HEK293 (cell line): ENCODE measurements around the gene DAAM2.
A peak's percentile ranks its signal among the peaks of the same experiment; 100 is the strongest.

Experiments
- AEBP2 ChIP-seq: fragments of 450-650 bp; formaldehyde crosslinking; IDR thresholded peaks from 2 replicates; pipeline ENCODE4 v1.5.1; 2016; ENCODE audit warnings: missing biosample characterization, missing genetic modification characterization, borderline replicate concordance
- GLIS1 ChIP-seq: fragments of 450-650 bp; formaldehyde crosslinking; IDR thresholded peaks from 2 replicates; pipeline ENCODE4 v1.5.1; 2016; ENCODE audit warnings: missing biosample characterization, missing genetic modification characterization
- GLIS2 ChIP-seq: fragments of 450-650 bp; formaldehyde crosslinking; IDR thresholded peaks from 2 replicates; pipeline ENCODE4 v1.5.1; 2016; ENCODE audit warnings: missing biosample characterization, missing genetic modification characterization
- KLF16 ChIP-seq: fragments of 450-650 bp; formaldehyde crosslinking; IDR thresholded peaks from 2 replicates; pipeline ENCODE4 v1.5.1; 2017; ENCODE audit warnings: missing biosample characterization, missing genetic modification characterization
- MZF1 ChIP-seq: fragments of 450-650 bp; formaldehyde crosslinking; IDR thresholded peaks from 2 replicates; pipeline ENCODE4 v1.5.1; 2017; ENCODE audit warnings: missing biosample characterization, missing genetic modification characterization, borderline replicate concordance
- PRDM1 ChIP-seq: fragments of 450-650 bp; formaldehyde crosslinking; IDR thresholded peaks from 2 replicates; pipeline ENCODE4; 2016; ENCODE audit warnings: missing biosample characterization, missing genetic modification characterization
- PRDM10 ChIP-seq: fragments of 450-650 bp; formaldehyde crosslinking; IDR thresholded peaks from 2 replicates; pipeline ENCODE4 v1.5.1; 2016; ENCODE audit warnings: missing biosample characterization, missing genetic modification characterization
- PRDM6 ChIP-seq: fragments of 450-650 bp; formaldehyde crosslinking; IDR thresholded peaks from 2 replicates; pipeline ENCODE4 v1.5.1; 2017; ENCODE audit warnings: missing biosample characterization, missing genetic modification characterization
- ZBTB44 ChIP-seq: fragments of 450-650 bp; IDR thresholded peaks from 2 replicates; pipeline ENCODE4 v1.5.1; 2018; ENCODE audit warnings: missing biosample characterization, mild to moderate bottlenecking, missing genetic modification characterization
- ZEB2 ChIP-seq: fragments of 450-650 bp; formaldehyde crosslinking; IDR thresholded peaks from 2 replicates; pipeline ENCODE4 v1.5.1; 2016; ENCODE audit warnings: missing biosample characterization, missing genetic modification characterization
- ZFP3 ChIP-seq: fragments of 450-650 bp; formaldehyde crosslinking; IDR thresholded peaks from 2 replicates; pipeline ENCODE4 v1.5.1; 2016; ENCODE audit warnings: low read depth, missing biosample characterization, missing genetic modification characterization
- ZIC2 ChIP-seq: fragments of 450-650 bp; formaldehyde crosslinking; IDR thresholded peaks from 2 replicates; pipeline ENCODE4 v1.5.1; 2016; ENCODE audit warnings: missing biosample characterization, missing genetic modification characterization
- ZNF132 ChIP-seq: fragments of 450-650 bp; formaldehyde crosslinking; IDR thresholded peaks from 2 replicates; pipeline ENCODE4 v1.5.1; 2017; ENCODE audit warnings: missing biosample characterization, missing genetic modification characterization, borderline replicate concordance
- ZNF2 ChIP-seq: fragments of 450-650 bp; formaldehyde crosslinking; IDR thresholded peaks from 2 replicates; pipeline ENCODE4 v1.5.1; 2016; ENCODE audit warnings: missing biosample characterization, missing genetic modification characterization
- ZNF280C ChIP-seq: fragments of 450-650 bp; formaldehyde crosslinking; IDR thresholded peaks from 2 replicates; pipeline ENCODE4 v1.5.1; 2016; ENCODE audit warnings: missing biosample characterization, missing genetic modification characterization
- ZNF37A ChIP-seq: fragments of 450-650 bp; IDR thresholded peaks from 2 replicates; pipeline ENCODE4 v1.5.1; 2018; ENCODE audit warnings: missing biosample characterization, missing genetic modification characterization
- ZNF449 ChIP-seq: fragments of 450-650 bp; formaldehyde crosslinking; IDR thresholded peaks from 2 replicates; pipeline ENCODE4 v1.5.1; 2017; ENCODE audit warnings: missing biosample characterization, mild to moderate bottlenecking, missing genetic modification characterization, moderate library complexity
- ZNF473 ChIP-seq: fragments of 450-650 bp; formaldehyde crosslinking; IDR thresholded peaks from 2 replicates; pipeline ENCODE4 v1.5.1; 2017; ENCODE audit warnings: missing biosample characterization, missing genetic modification characterization
- ZNF530 ChIP-seq: fragments of 450-650 bp; formaldehyde crosslinking; IDR thresholded peaks from 2 replicates; pipeline ENCODE4 v1.5.1; 2016; ENCODE audit warnings: low read depth, missing biosample characterization, missing genetic modification characterization
- ZNF558 ChIP-seq: fragments of 450-650 bp; formaldehyde crosslinking; IDR thresholded peaks from 2 replicates; pipeline ENCODE4 v1.5.1; 2016; ENCODE audit warnings: missing biosample characterization, missing genetic modification characterization
- ZNF610 ChIP-seq: fragments of 450-650 bp; formaldehyde crosslinking; IDR thresholded peaks from 2 replicates; pipeline ENCODE4 v1.5.1; 2016; ENCODE audit warnings: missing biosample characterization, missing genetic modification characterization, borderline replicate concordance
- ZNF621 ChIP-seq: fragments of 450-650 bp; formaldehyde crosslinking; IDR thresholded peaks from 2 replicates; pipeline ENCODE4 v1.5.1; 2017; ENCODE audit warnings: missing biosample characterization, missing genetic modification characterization
- ZNF626 ChIP-seq: fragments of 450-650 bp; sonication (Bioruptor Pico); formaldehyde crosslinking; IDR thresholded peaks from 2 replicates; pipeline ENCODE4 v1.5.1; 2018; ENCODE audit warnings: missing biosample characterization, missing genetic modification characterization, inconsistent platforms
- ZNF792 ChIP-seq: fragments of 450-650 bp; formaldehyde crosslinking; IDR thresholded peaks from 2 replicates; pipeline ENCODE4 v1.5.1; 2016; ENCODE audit warnings: missing biosample characterization, missing genetic modification characterization
- ZNF830 ChIP-seq: fragments of 450-650 bp; IDR thresholded peaks from 2 replicates; pipeline ENCODE4 v1.5.0; 2018; ENCODE audit warnings: missing biosample characterization, missing genetic modification characterization, low read depth, mild to moderate bottlenecking, moderate library complexity
- ZNF843 ChIP-seq: fragments of 450-650 bp; formaldehyde crosslinking; IDR thresholded peaks from 2 replicates; pipeline ENCODE4 v1.5.1; 2016; ENCODE audit warnings: missing biosample characterization, missing genetic modification characterization
- ZSCAN16 ChIP-seq: fragments of 450-650 bp; formaldehyde crosslinking; IDR thresholded peaks from 2 replicates; pipeline ENCODE4 v1.5.1; 2016; ENCODE audit warnings: missing biosample characterization, missing genetic modification characterization
- ZSCAN23 ChIP-seq: fragments of 450-650 bp; formaldehyde crosslinking; IDR thresholded peaks from 2 replicates; pipeline ENCODE4 v1.5.1; 2016; ENCODE audit warnings: missing biosample characterization, missing genetic modification characterization
- ZXDB ChIP-seq: fragments of 450-650 bp; formaldehyde crosslinking; IDR thresholded peaks from 2 replicates; pipeline ENCODE4 v1.5.1; 2016; ENCODE audit warnings: missing biosample characterization, missing genetic modification characterization

DAAM2 gene

GRCh38 chr6:39934131-39934757 is 142.1 kb downstream of the DAAM2 start, which contains the start of gene MOCS1 (continued):
- TF ChIP-seq ZNF626 (tag by site-specific recombination): no peak
- TF ChIP-seq ZNF449 (tag by site-specific recombination): no peak
- no peak for TF ChIP-seq PRDM6 (tag by site-specific recombination)
- no peak for TF ChIP-seq ZNF280C (tag by site-specific recombination)
- TF ChIP-seq MZF1 (tag by site-specific recombination): no peak
- TF ChIP-seq PRDM10 (tag by site-specific recombination): 0 out of 2 replicates have a peak, but pooled peaks have one; percentile 6
- peak; percentile 95 for TF ChIP-seq ZXDB (tag by site-specific recombination)
- TF ChIP-seq ZNF792: no peak
- TF ChIP-seq ZNF830 (tag by site-specific recombination): no peak
- TF ChIP-seq GLIS1 (tag by site-specific recombination): peak; percentile 57; the same call in 1 of the 2 replicates
- TF ChIP-seq KLF16 (tag by site-specific recombination): peak; percentile 51; the same call in 1 of the 2 replicates
- 0 out of 2 replicates have a peak, but pooled peaks have one; percentile 15 for TF ChIP-seq ZEB2 (tag by site-specific recombination)
- no peak for TF ChIP-seq ZNF132 (tag by site-specific recombination)
- TF ChIP-seq GLIS2 (tag by site-specific recombination): peak; percentile 85
- no peak for TF ChIP-seq ZFP3 (tag by site-specific recombination)
- no peak for TF ChIP-seq ZNF843 (tag by site-specific recombination)
- no peak for TF ChIP-seq ZBTB44 (tag by site-specific recombination)
- no peak for TF ChIP-seq ZSCAN16 (tag by site-specific recombination)
- TF ChIP-seq ZIC2 (tag by site-specific recombination): peak; percentile 39
- TF ChIP-seq ZNF558 (tag by site-specific recombination): no peak
- no peak for TF ChIP-seq ZNF2 (tag by site-specific recombination)
- no peak for TF ChIP-seq ZNF621 (tag by site-specific recombination)
- no peak for TF ChIP-seq ZNF473 (tag by site-specific recombination)
- TF ChIP-seq AEBP2 (tag by site-specific recombination): no peak
- no peak for TF ChIP-seq ZNF37A (tag by site-specific recombination)
- no peak for TF ChIP-seq ZNF610
- no peak for TF ChIP-seq PRDM1 (tag by site-specific recombination)
- TF ChIP-seq ZNF530: no peak
- TF ChIP-seq ZSCAN23: no peak
